Fibroblast of pulmonary artery (primary cell): Measurements from ENCODE around the gene TMEM245.

Experiments
- DNase-seq: peaks from one replicate; pipeline ENCODE4 v3.0.0-alpha.2; 2010; ENCODE audit warnings: low read depth
- H3K4me3 ChIP-seq: replicated peaks from 2 replicates; pipeline ENCODE4 v1.5.1; 2011; ENCODE audit warnings: low read depth, mild to moderate bottlenecking, control low read depth, low read length, moderate library complexity
- CTCF ChIP-seq: IDR thresholded peaks from 2 replicates; pipeline ENCODE4 v1.5.1; 2011; ENCODE audit warnings: mild to moderate bottlenecking, control low read depth, low read length, inconsistent platforms; ENCODE audit errors: missing control alignments

The TMEM245 gene

GRCh38 chr9:109119439-109120203 lies at the start of gene TMEM245:
TMEM245 (minus strand) TSS chr9:109119947; CDS start chr9:109119913, 34 bp downstream.
- TF ChIP-seq CTCF: no peak
- peak within 1 kb of the TSS; percentile 86 for H3K4me3 ChIP-seq
- peak; percentile 100 for DNase-seq

GRCh38 chr9:109168170-109168569 lies 48.4 kb upstream of the TMEM245 start:
- H3K4me3 ChIP-seq: no peak overlapping the region
- DNase-seq: no peak
- no peak for TF ChIP-seq CTCF

GRCh38 chr9:109167716-109168115 lies 48.0 kb upstream of the TMEM245 start:
- no peak for DNase-seq
- no peak overlapping the region for H3K4me3 ChIP-seq
- TF ChIP-seq CTCF: no peak

GRCh38 chr9:109166771-109167601 lies 47.2 kb upstream of the TMEM245 start, which contains the start of gene FRRS1L:
FRRS1L (minus strand) TSS chr9:109167249; CDS start chr9:109167138, 111 bp downstream.
- TF ChIP-seq CTCF: no peak
- peak within 1 kb of the TSS; percentile 12 for H3K4me3 ChIP-seq
- DNase-seq: no peak

GRCh38 chr9:109166171-109166770 lies 46.5 kb upstream of the TMEM245 start:
- no peak overlapping the region for H3K4me3 ChIP-seq
- no peak for DNase-seq
- TF ChIP-seq CTCF: no peak

GRCh38 chr9:109164042-109164441 lies 44.3 kb upstream of the TMEM245 start:
- no peak for TF ChIP-seq CTCF
- H3K4me3 ChIP-seq: no peak overlapping the region
- DNase-seq: no peak
